Measurements from ENCODE around the gene SPATA32.
A peak's percentile ranks its signal among the peaks of the same experiment; 100 is the strongest.

Gene SPATA32

DNA sequence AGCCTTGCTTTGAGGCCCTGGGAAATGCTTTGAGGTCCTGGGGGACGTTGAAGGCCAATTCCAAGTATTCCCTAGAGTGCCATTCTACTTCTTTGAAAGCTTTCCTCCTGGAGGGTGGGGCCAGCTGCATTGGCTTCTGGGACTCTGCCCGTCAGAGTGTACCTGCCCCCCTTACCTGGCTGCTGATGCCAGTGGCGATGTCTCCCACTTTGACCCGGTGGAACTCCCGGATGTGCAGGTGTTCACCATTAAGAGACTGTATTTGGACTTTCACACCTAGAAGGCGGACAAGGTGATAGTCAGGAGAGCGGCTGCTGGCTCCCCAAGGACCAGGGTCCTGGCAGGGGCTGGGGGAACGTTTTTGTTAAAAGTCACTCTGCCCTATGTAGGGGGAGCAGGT is 3.1 kb upstream of the SPATA32 start:
- H3K27me3 ChIP-seq, result no peaks in the 10 kb centered on the region
- peak overlapping the region in 4 of 11 experiments; percentile 63 to 73 (median 72); a peak in 4 of 22 replicates for H3K4me2 ChIP-seq
- H3K4me1 ChIP-seq, result peaks cover 49 to 76% (median 67%) of the 10 kb centered on the region in 10 experiments
- peaks cover 63 to 77% (median 68%) of the 10 kb centered on the region in 11 experiments for H3K36me3 ChIP-seq
- no peak overlapping the region for H3K4me3 ChIP-seq
- H3K9me3 ChIP-seq (replicated peaks in 1 of 11), result no peaks in the 10 kb centered on the region
- H3K27ac ChIP-seq, result no peak overlapping the region
- no peak overlapping the region for H3K9ac ChIP-seq
- no peak for TF ChIP-seq Cebpa-rat (IDR thresholded peaks at IDR 0.05)
- H4K20me1 ChIP-seq, result peaks cover 23 to 82% (median 60%) of the 10 kb centered on the region in 11 experiments; a peak in 20 of 22 replicates

DNA sequence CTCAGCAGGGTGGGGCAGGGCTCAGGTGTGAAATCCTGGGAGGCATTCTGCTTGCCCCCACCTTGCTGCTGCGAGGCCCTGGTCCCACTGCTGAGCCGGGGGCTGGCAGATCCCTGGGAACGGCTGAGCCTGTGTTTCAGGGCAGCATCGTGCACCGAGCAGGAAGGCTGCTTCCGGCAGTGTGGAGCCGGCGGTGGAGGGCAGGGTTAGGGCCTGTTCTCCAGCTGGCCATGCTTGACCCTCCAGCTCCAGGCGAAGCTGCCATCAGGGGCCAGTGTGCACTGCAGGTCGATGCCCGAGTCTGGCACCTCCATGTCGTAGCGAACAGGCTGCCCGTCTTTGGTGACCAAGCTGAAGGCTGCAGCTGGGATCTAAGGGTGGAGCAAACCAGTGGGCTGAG is 2.5 kb upstream of the SPATA32 start:
- peaks cover 49 to 76% (median 68%) of the 10 kb centered on the region in 10 experiments for H3K4me1 ChIP-seq
- no peaks in the 10 kb centered on the region for H3K9me3 ChIP-seq (replicated peaks in 1 of 11)
- no peaks in the 10 kb centered on the region for H3K27me3 ChIP-seq
- peak overlapping the region in 6 of 11 experiments; percentile 96 to 99 (median 98); a peak in 3 of 22 replicates for H3K4me2 ChIP-seq
- H3K36me3 ChIP-seq, result peaks cover 58 to 71% (median 63%) of the 10 kb centered on the region in 11 experiments
- H3K9ac ChIP-seq, result peak overlapping the region in 1 of 11 experiments; percentile 38; a peak in 1 of 22 replicates
- peaks cover 23 to 82% (median 60%) of the 10 kb centered on the region in 11 experiments; a peak in 20 of 22 replicates for H4K20me1 ChIP-seq
- H3K4me3 ChIP-seq, result no peak overlapping the region
- no peak for TF ChIP-seq Cebpa-rat (IDR thresholded peaks at IDR 0.05)
- H3K27ac ChIP-seq, result no peak overlapping the region

DNA sequence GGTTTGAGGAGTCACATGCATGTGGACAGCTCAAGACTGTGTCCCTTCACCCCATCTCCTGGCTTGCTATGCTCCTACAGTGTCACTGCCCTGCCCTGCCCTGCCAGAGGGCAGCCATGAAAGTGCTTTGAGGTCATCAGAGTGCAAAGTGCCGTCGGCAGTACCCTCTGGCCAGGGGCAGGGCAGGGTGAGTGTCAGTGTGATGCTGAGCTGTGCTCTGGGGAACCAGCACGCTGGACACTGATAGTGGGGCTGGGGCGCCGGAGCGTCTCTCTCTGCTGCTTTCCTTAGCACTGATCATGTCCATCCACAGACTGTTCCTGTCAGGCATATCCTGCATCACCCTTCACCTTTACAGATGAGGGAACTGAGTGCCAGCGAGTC is 1.6 kb upstream of the SPATA32 start:
- Histone ChIP-seq H3K4me2 (peak overlapping the region; percentile 11 to 99 (median 98); a peak in 18 of 22 replicates), H3K9ac (peak overlapping the region in 6 of 11 experiments; percentile 17 to 80 (median 76); a peak in 9 of 22 replicates), H3K9me3 (replicated peaks in 1 of 11) (no peaks in the 10 kb centered on the region), H3K27me3 (no peaks in the 10 kb centered on the region), H3K4me1 (peaks cover 57 to 78% (median 70%) of the 10 kb centered on the region in 10 experiments), H3K27ac (no peak overlapping the region), H3K36me3 (peaks cover 48 to 62% (median 53%) of the 10 kb centered on the region in 11 experiments), H4K20me1 (peaks cover 23 to 75% (median 59%) of the 10 kb centered on the region in 11 experiments; a peak in 20 of 22 replicates), H3K4me3 (no peak overlapping the region)
- TF ChIP-seq Cebpa-rat (IDR thresholded peaks at IDR 0.05), result no peak

DNA sequence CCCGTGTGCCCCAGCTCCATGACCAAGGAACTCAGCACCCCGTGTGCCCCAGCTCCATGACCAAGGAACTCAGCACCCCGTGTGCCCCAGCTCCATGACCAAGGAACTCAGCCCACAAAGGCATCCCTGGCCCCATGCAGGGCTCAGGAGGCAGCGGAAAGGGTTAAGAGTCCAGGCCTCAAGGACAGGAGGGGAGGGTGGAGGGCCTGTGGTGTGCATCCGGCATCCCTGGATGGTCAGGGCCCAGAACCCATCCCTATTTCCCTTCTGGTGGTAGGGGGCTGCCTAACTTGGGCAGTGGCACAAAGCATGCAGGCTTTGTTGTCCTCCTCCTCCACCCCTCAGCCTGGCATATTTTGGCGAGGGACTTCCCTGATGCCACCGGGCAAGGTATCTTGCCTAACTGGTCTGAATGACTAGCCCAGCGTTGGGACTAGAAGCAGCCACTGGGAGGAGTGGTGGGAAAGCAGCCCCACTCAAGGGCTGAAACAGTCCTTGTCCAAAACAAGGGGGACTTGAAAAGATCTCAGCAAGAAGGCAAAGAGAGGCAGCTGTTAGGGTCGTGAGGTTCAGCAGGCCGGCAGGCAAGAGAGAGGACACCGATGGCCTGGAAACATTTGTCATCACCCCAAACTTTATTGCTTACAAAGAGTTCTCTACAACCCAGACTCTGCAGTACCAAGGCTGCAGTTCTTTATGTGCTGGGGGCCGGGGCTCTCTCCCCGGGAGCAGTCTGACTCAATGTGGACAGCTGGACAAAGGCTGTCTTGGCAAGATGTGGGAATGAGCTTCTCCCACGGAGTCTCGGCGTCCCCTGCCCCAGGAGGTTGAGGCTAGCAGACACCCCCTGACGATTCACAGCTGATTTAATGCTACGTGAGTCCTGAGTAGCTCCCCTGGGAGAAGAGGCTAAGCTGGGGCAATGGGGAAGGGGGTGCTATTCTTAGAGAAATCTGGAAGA is 902 bp upstream of the SPATA32 start:
- H3K9ac ChIP-seq, result peak overlapping the region; percentile 66 to 84 (median 74); a peak in 20 of 22 replicates
- H3K9me3 ChIP-seq (replicated peaks in 1 of 11), result no peaks in the 10 kb centered on the region
- H3K27ac ChIP-seq, result peak overlapping the region in 6 of 11 experiments; percentile 46 to 69 (median 64); a peak in 9 of 22 replicates
- TF ChIP-seq Cebpa-rat (IDR thresholded peaks at IDR 0.05), result no peak
- peaks cover 63 to 83% (median 72%) of the 10 kb centered on the region in 10 experiments for H3K4me1 ChIP-seq
- H3K4me3 ChIP-seq, result peak overlapping the region; percentile 57 to 72 (median 60); a peak in 18 of 20 replicates
- H4K20me1 ChIP-seq, result peaks cover 23 to 68% (median 56%) of the 10 kb centered on the region in 11 experiments; a peak in 20 of 22 replicates
- H3K27me3 ChIP-seq, result no peaks in the 10 kb centered on the region
- H3K36me3 ChIP-seq, result peaks cover 41 to 55% (median 46%) of the 10 kb centered on the region in 11 experiments
- H3K4me2 ChIP-seq, result peak overlapping the region; percentile 88 to 100 (median 98)

DNA sequence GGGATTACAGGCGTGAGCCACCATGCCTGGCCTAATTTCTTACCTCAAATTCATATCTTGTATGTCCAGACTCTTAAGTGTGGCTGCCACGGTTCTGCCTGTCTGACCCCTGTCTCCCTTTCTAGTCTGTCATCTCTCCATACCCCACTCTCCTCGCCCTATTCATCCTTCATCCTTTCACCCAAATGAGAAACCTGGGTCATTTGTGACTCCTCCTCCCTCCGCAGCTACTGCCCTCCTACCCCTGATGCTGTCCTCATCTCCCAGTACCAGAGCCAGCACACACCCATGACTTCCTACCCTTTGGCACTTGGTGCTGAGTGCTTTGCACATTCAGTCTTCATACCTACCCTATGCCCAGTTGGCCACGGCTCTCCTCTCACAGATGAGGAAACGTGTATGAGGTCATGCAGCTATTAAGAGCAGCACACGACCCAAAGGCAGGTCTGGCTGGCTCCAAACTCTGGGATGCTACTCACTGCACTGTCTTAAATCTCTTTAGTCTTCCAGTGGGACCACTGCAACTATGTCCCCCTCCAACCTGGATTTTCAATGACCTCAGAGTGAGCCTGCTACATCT is 1.6 kb downstream of the SPATA32 start:
- Histone ChIP-seq H4K20me1 (peaks cover 10 to 43% (median 32%) of the 10 kb centered on the region in 11 experiments; a peak in 19 of 22 replicates), H3K36me3 (peaks cover 20 to 30% (median 24%) of the 10 kb centered on the region in 11 experiments), H3K9me3 (replicated peaks in 1 of 11) (no peaks in the 10 kb centered on the region), H3K4me1 (peaks cover 65 to 81% (median 72%) of the 10 kb centered on the region in 10 experiments), H3K27ac (no peak overlapping the region), H3K4me2 (peak overlapping the region in 2 of 11 experiments; percentile 99; a peak in 1 of 22 replicates), H3K9ac (no peak overlapping the region), H3K27me3 (no peaks in the 10 kb centered on the region), H3K4me3 (no peak overlapping the region)
- no peak for TF ChIP-seq Cebpa-rat (IDR thresholded peaks at IDR 0.05)

DNA sequence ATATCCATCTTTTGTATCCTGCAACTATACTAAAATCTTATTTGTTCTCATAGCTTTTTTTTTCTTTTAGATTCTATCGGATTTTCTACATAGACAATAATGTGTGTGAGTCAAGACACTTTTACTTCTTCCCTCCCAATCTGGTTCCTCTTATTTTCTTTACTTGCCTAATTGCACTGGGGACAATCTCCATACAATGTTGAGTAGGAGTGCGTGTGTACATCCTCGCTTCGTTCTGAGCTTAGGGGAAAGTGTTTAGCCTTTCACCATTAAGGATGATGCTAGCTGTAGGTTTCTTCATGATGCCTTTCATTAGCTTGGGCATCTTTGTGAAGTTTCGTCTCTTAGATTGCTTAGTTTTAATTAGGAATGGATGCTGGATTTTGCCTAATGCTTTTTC is 2.9 kb downstream of the SPATA32 start:
- H3K4me1 ChIP-seq, result peaks cover 64 to 90% (median 74%) of the 10 kb centered on the region in 10 experiments
- H3K9me3 ChIP-seq (replicated peaks in 1 of 11), result no peaks in the 10 kb centered on the region
- H3K4me3 ChIP-seq, result no peak overlapping the region
- H3K27me3 ChIP-seq, result no peaks in the 10 kb centered on the region
- peaks cover 9 to 30% (median 19%) of the 10 kb centered on the region in 11 experiments; a peak in 19 of 22 replicates for H4K20me1 ChIP-seq
- peak overlapping the region in 3 of 11 experiments; percentile 52 to 86 (median 68); a peak in 5 of 22 replicates for H3K4me2 ChIP-seq
- H3K9ac ChIP-seq, result no peak overlapping the region
- H3K27ac ChIP-seq, result no peak overlapping the region
- no peak for TF ChIP-seq Cebpa-rat (IDR thresholded peaks at IDR 0.05)
- peaks cover 6 to 17% (median 10%) of the 10 kb centered on the region in 11 experiments for H3K36me3 ChIP-seq

DNA sequence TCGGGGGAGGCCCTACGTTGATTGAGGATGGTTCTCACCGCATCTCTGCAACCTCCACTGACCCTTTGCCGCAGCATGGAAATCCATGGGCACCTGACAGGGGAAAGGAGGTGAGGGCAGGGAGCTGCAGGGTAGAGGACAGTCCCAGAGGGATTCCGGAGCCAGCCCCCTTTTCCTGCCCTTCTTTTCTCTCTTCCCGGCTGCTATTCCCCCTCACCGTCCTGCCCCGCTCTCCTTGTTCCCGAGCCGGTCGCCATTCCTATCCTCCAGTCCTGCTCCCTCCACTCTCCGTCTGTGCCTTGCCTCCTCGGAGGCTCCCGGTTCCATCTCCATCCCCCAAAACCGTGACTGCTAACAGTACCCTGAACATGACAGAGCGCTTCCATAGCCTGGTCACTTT is 4.8 kb downstream of the SPATA32 start:
- H3K4me2 ChIP-seq, result peak overlapping the region; percentile 68 to 93 (median 85)
- H3K4me1 ChIP-seq, result peaks cover 48 to 90% (median 60%) of the 10 kb centered on the region in 10 experiments
- H3K4me3 ChIP-seq, result no peak overlapping the region
- H3K27ac ChIP-seq, result peak overlapping the region in 9 of 11 experiments; percentile 30 to 66 (median 56); a peak in 16 of 22 replicates
- H3K9ac ChIP-seq, result peak overlapping the region in 2 of 11 experiments; percentile 25 to 64; a peak in 2 of 22 replicates
- no peaks in the 10 kb centered on the region for H3K27me3 ChIP-seq
- no peak for TF ChIP-seq Cebpa-rat (IDR thresholded peaks at IDR 0.05)
- peaks cover 0 to 12% (median 2%) of the 10 kb centered on the region in 11 experiments; a peak in 8 of 22 replicates for H4K20me1 ChIP-seq
- H3K36me3 ChIP-seq, result no peaks in the 10 kb centered on the region
- no peaks in the 10 kb centered on the region for H3K9me3 ChIP-seq (replicated peaks in 1 of 11)
